ENCODE measurements around the gene RGS2. TPM values are rescaled to one million over a fixed set of nuclear protein-coding genes. Genes with fewer than 3 reads are reported as not detected.

RGS2 gene, protein sequence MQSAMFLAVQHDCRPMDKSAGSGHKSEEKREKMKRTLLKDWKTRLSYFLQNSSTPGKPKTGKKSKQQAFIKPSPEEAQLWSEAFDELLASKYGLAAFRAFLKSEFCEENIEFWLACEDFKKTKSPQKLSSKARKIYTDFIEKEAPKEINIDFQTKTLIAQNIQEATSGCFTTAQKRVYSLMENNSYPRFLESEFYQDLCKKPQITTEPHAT
- total RNA-seq, result 59.7 TPM

DNA sequence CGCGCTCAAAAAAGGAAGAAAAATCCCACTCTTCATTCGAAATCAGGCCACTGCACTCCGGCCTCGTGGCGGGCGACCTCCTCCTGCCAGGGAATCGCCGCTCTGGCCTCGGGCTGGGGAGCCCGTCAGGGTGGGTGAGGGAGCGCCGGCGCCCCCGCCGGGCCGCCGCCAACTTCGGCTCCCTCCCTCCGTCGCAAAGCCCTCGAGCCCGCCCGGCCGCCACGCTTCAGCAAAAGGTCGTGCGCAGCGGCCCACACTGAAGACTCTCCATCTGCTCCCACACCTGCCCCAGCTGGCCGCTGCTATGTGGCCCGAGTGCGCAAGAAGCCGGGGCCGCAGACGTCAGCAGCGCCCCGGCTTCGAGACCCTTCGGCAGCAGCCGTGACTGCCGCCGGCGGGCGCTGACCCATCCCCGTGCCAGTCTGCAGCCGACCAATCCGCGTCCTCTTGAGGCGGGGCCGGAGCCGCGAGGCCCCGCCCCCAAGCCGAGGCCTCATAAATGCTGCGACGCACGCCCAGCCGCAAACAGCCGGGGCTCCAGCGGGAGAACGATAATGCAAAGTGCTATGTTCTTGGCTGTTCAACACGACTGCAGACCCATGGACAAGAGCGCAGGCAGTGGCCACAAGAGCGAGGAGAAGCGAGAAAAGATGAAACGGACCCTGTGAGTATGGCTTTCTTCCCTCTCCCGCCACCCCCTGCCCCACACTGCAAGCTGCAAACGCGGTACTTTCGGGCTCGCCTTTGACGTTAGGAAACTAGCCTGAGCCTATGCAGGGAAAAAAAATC, at the start of gene RGS2:
Gene RGS2, plus strand, starts transcription at position 522 of the 789 bp plus-strand sequence. Its CDS starts 33 bp downstream, at position 555.
- peak; percentile 94 for DNase-seq (ENCODE audit: low spot score)

DNA sequence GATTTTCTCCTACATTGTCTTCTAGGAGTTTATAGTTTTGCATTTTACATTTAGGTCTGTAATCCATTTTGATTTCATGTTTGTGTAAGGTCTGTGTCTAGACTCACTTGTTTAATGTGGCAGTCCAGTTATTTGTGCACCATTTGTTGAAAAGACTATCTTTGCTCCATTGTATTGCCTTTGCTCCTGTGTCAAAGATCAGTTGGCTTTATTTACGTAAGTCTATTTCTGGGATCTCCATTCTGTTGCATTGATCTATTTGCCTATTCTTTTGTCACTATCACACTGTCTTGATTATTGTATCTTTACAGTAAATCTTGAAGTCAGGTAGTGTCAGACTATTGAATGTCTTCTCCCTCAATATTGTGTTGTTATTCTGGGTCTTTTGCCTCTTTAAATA, 49.7 kb upstream of the RGS2 start:
- no peak for DNase-seq (ENCODE audit: low spot score)

DNA sequence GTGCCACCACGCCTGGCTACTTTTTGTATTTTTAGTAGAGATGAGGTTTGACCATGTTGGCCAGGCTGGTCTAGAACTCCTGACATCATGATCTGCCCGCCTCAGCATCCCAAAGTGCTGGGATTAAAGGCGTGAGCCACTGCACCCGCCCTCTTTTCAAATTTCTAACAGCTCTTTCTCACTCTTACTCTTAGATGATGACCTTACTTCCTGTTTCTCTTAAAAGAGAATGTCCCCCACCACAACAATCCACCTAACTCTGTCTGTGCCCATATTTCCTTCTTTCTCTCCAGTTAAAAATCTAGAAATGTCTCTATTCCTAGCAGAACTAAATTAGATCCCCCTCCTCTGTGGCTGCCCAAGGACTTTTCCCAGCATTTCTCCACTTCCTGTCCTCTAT, 46.6 kb upstream of the RGS2 start:
- DNase-seq (ENCODE audit: low spot score), result no peak

DNA sequence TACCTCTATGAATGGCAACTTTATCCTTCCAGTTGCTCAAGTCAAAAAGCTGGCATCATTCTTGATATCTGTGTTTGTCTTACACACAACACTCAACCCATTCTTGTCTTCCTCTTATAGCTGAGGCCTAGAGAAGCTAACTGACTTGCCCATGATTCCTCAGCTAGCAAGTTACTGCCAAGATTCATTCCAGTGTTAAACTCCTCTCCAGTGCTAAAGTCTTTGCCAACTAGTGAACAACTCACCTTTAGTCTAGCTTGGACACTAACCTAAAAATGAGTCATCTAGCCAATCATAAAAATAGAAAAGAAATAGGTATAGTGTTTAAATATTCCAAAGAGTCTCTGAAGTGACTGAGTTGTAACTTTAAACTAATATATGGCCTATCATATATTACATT, 45.6 kb upstream of the RGS2 start:
- DNase-seq (ENCODE audit: low spot score), result no peak

DNA sequence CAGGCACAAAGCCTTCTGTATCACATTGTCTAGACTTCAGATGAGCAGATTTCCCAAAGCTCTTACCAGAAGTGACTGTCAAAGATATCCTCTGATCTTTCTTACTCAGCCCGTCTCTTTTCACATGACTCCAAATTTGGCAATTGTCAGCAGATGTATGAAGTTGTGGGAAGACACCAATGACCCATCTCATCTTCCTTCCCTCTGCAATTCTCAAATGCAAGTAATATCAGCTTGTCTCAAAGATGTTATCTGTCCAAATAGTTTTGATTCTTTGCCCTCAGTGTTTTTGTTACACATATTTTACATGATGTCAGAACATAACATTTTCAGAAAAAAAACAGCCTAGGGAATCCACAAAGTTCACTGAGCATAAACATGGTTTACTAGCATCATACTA, 45.1 kb upstream of the RGS2 start:
- DNase-seq (ENCODE audit: low spot score), result no peak

DNA sequence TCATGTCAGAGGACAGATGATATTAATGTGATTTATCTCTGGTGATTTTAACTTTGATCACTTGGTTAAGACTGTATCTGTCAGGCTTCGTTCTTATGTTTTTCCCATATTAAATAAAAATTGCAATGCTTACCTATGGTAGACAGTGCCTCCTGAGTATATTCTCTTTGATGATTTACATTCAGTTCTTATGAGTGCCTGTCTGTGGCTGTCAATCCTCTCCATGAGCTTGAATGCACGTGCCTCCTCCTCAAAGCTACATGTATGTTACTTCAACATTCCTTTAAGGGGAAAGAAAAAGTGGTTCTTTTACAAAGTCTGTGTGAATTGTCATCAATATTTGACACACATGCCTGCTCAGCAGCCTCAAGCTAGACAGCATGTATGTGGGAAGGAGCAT, 44.2 kb upstream of the RGS2 start:
- no peak for DNase-seq (ENCODE audit: low spot score)

DNA sequence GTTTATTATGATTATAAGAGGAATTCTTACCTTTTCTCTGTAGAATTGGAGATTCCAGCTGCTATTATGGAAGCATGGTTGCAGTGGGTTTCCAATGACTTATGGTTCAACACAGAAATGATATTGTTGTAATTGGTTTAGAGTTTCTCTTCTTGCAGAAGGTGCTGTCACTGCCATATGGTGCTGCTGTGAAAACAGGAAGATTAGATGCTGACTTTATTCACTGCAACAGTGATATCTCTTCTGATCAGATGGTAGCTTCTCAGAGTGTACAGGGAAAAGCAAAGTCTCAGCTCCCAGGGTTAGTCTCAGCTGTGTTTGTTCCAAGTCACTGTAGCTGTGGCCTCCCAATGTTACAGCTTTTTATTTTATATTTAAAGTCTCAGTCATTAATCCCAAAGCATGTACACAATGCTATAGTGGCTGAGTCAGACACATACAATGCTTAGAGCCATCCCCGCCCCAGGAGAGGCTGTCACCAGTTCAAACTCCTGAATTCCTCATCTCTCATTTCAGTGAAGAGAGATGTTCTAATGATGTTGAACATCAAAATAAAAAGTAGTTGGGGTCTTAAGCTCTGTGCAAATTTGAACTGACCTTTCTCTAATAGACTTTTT, 42.7 kb upstream of the RGS2 start:
- DNase-seq (ENCODE audit: low spot score), result no peak

DNA sequence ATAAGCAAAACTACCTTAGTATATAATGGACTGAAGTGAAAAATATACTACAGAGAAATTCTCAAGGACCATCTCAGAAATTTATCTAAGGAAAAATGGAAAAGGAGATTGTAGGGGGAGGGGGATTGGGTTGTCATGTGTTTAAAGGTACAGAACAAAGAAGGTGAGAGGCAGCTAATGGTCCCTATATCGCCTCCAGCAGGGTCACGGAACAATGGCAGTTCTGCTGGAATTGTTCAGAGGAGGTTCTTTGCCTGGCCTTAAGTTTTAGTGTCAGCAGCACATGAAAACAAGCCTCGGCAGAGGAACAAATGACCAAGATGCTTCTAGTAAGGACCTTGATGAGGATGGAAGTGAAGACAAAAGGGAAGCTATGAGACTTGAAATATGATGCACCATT, 42.0 kb upstream of the RGS2 start:
- no peak for DNase-seq (ENCODE audit: low spot score)

DNA sequence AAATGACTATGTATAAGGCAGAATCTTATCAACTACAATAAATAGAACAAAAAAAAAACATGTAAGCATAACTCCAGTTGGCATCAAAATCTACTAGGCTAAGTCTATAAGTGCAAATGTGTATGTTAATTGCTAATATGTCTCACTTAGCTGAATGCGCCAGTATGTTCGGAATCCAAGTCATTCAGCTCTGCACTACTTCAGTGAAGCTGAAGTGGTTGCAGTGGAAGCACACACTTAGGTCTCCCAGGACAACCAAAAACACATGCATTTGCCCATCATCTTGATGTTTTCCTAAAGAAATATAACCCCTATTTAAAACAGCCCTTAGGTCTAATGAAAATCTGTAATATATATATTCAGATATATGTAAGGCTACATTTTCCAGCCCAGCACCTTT, 41.0 kb upstream of the RGS2 start:
- no peak for DNase-seq (ENCODE audit: low spot score)

DNA sequence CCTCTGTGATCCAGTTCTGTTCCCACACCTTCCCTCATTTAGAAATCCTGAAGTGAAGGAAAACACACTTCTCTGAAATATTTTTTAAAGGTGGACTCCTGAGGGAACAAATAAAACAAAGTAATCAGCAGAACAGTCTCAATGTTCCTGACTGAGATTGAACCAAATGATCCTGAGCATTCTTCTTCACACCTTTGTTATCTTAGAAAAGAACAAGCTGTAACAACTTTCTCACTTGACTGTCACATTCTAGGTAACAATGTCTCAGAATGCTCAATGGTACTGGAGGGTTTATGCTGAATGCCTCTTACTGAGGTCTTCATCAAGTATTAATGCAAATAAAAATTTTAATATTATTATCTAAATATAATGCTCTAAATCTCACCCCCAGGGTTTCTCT, 40.4 kb upstream of the RGS2 start:
- no peak for DNase-seq (ENCODE audit: low spot score)

DNA sequence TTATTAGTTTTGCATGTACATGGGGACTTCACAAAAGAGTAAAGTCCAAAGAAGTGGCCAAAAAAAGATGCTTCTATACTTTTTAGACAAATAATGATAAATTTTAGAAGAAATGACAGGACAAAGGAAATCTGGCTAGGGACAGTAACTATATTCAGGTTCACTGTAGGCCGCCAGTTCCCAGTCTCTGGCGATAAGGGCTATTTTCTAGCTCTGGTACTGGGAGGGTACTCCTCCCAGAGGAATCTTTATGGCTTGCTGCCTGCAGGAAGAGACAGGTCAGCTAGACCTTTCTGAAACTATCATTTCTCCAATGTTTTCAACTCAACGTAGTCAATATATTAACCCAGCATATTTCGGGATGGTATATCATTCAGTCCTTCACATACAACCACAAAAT, 37.5 kb upstream of the RGS2 start:
- DNase-seq (ENCODE audit: low spot score), result no peak

DNA sequence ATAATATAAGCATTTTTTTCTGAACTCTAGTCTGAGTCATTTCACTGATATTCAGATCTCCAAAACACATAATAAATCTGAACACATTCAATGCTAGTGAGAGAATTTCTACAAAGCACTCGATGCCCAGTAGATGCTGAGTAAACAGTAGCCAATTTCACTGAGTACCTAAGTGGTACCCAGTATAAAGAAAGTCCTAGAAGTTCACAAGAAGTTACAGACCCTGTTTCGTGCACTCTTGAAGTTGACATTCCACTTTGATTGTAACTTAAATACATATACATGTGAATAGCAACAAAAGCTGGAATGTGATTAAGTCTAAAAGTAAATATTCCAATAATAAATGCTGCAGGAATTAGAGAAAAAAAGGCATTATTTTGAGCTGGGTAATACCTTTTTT, 33.2 kb upstream of the RGS2 start:
- DNase-seq (ENCODE audit: low spot score), result no peak

DNA sequence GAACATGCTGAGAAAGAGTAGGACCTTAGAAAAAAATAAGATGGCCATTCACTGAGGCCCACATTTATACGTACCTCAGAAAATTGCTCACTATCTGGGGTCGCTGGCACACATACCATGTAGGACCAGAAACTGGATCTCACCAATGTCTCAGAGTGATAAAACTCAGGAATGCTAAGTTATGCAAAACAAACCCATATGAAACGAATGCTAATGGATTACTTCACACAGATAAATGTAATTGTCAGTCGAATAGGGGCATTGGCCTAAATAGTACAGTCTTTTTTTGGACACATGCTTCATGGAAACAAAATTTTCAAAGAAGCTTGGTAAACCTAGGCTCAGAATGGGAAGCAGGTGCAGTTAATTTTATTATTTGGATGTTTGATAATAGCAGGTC, 32.6 kb upstream of the RGS2 start:
- DNase-seq (ENCODE audit: low spot score), result no peak

DNA sequence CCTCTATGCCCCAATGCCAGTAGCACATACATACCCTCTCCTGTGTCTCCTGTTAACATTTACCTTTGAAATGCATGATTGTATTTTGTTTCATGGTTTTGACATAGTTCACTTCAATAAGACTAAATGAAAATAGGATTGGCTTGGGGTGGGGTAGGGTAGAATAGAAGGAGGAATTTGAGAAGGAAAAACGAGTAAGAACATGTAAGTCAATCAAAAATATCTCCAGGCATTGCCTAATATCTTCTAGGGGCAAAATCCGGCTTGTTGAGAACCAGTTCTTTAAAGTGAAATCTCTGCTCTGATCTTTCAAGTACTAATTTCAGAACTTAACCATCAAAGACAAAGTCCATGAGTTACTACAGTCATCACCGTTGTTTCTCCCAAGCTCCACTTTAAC, 31.8 kb upstream of the RGS2 start:
- no peak for DNase-seq (ENCODE audit: low spot score)

DNA sequence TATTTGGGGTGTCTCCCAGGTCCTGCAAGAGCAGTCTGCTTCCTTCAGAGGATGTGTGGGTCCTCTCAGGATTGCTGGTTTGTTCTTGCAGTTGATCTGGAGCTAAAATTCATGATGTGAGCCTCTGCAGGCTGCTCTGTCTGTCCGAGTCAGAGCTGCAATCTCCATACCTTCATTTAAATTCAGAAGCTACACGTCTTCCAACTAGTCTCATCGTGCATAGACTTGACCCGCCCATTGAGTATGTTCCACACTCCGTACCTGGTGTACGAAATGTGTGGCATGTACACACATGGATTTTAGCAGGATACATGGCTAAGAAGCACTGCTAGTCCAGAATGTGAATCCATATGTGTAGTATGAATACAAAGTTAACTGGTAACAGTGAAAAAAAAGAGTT, 25.0 kb upstream of the RGS2 start:
- no peak for DNase-seq (ENCODE audit: low spot score)

DNA sequence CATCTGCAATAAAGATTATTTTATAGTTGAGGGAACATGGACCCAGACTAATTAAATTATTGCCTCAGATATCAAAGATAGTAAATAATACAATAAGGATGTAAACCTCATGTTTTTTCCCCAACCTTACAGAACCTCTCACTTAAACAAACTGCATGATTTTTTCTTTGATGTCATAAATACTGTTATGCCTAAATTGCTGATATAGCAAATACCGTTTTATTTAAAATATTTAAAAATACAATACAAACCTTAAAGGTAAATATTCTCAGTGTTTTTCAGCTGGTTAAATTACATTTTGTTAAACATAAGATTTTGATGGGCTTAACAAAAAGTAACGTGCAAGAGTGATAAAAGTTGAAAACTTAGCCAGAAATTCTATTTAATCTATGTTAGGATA, 24.4 kb upstream of the RGS2 start:
- no peak for DNase-seq (ENCODE audit: low spot score)

DNA sequence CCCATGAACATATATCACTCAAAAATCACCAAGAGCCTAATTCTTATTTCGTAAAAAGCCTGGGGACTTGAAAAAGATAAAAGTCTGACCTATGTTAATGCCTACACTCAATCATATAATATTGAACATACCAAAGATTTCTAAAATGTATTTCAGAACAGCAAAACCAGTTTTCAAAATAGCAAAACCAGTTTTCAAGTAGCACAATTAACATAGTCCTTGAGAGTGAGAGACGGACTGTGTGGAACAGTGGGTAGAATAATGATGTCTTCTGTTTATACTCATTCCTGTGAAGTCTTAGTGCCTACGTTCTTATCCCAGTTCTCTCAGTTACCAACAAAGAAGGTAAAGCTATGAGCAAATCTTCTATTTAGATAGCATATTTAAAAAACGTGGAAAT, 22.3 kb upstream of the RGS2 start:
- DNase-seq (ENCODE audit: low spot score), result no peak

DNA sequence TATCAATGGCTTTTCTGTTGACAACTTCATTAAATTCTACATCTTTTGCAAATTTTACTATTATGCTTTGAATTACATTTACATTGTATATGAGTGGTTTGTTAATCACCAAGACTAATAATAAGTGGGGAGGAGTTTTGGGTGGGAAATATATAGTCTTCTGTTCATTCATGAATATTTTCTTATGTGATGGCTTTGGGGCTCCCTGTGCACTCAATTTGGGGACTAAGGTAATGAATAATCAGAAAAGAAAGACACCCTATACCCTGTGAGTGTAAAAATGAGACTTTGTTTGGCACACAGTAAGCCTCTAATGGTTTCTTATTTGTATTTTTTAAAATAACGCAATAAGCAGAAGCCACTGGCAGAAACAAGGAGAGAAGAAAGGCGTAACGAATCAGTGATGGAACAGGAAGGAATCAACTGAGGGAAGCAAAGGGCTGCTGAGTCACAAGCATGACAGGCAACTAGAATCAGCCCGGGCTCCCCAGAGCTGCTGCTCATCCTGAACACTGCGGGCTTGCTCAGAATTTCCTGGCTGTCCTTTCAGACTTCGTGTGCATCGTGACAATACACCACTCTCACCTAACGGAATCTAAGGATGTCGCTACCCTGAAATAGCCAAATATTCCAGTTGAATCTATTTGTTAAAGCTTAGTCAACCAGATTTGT, 20.8 kb upstream of the RGS2 start:
- no peak for DNase-seq (ENCODE audit: low spot score)

DNA sequence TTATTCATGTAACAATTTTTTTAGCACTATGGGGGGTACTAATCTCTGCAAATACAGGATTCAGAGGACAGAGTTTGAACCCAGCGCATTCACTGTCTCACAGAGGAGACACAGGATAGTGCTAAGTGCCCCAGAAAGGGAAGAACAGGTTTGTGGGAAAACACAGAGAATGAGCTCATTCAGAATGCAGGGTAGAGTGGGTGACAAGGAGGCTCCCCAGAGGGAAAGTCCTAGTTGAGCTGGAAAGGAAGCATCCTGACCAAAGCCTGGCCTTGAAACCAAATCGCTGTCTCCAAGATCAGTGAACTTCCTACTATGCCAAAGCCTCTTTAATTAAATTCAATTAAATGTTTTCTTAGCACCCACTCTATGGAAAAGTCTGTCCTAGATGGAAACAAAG, 19.0 kb upstream of the RGS2 start:
- DNase-seq (ENCODE audit: low spot score), result no peak

DNA sequence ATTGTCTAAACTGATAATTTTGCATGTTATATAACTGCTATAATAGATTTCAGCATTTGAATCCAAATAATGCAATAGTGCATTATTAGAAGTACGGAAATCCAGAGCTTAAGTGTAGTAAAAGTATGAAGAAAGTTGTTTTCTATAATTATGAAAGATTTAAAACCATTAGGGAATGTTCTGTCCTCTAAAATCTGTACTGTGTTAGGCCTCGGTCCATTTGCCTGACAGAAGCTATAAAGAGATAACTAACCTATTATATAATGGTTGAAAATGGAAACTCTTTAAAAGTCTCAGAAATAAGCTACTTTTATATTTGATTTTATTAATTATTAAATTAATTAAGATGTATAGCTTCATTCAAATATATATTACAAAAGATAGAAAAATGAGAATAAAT, 16.2 kb upstream of the RGS2 start:
- DNase-seq (ENCODE audit: low spot score), result no peak

DNA sequence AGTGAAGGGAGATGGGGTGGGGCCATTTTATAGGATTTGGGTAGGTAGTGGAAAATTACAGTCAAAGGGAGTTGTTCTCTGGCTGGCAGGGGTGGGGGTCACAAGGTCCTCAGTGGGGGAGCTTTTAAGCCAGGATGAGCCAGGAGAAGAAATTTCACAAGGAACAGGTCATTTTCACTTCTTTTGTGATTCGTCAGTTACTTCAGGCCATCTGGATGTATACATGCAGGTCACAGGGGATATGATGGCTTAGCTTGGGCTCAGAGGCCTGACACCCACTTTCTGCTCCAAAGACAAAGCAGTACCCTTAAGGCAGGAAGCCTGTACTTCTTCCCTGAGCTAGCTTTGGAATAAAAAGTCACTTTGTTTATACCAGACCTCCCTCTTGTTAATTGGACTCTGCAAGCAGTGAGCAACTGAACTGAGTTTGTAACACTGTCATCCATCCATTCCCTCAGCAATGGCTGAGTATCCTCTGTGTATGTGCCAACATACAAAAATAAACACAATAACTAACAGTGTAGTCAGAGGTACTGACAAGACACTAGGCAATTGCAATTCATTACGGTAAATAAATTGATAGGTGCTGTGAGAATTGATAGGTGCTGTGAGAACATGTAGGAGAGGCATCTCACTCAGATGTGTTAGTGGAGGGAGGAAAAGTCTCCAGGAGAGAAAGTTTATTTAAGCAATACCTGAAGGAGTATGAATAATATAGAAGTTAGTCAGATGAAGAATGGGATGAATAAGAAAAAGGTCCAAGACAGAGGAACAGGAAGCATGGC, 14.7 kb upstream of the RGS2 start:
- no peak for DNase-seq (ENCODE audit: low spot score)

DNA sequence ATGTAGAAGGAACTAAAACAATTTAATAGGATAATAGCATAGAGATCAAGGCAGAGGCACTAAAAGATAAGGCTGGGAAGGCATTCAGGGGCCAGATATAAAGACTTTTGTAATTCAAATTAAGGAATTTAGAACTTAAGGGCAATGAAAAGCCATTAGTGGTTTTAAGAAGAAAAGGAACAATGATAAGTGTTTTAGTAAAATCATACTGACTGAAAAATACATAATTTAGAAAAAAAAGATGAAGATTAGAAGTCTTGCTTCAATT, 14.1 kb upstream of the RGS2 start:
- no peak for DNase-seq (ENCODE audit: low spot score)
